ENCODE data around the gene SETD1A. TPM values are rescaled to one million over a fixed set of nuclear protein-coding genes. Genes with fewer than 3 reads are reported as not detected.

SETD1A gene
- total and polyA plus RNA-seq, 2 of the 8 experiments (the other 6 are each of a cell fraction or from before 2014, with no cell fraction given), result 4.8 to 29.0 TPM

DNA sequence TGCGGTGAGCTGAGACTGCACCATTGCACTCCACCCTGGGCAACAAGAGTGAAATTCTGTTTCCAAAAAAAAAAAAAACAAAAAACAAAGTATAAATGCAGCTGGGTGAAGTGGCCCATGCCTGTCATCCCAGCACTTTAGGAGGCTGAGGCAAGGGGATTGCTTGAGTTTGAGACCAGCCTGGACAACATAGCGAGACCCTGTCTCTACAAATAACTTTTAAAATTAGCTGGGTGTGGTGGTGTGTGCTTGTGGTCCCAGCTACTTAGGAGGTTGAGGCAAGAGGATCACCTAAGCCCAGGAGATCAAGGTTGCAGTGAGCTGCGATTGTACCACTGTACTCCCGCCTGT is 65.7 kb downstream of the SETD1A start (continued):
- TF ChIP-seq, protein P1, sequence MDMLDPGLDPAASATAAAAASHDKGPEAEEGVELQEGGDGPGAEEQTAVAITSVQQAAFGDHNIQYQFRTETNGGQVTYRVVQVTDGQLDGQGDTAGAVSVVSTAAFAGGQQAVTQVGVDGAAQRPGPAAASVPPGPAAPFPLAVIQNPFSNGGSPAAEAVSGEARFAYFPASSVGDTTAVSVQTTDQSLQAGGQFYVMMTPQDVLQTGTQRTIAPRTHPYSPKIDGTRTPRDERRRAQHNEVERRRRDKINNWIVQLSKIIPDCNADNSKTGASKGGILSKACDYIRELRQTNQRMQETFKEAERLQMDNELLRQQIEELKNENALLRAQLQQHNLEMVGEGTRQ (IDR thresholded peaks at IDR 0.05; ENCODE audit: low read length), result no peak

All from H1 (cell line).